Measurements from ENCODE around the gene MGRN1. TPM values are rescaled to one million over a fixed set of nuclear protein-coding genes. Genes with fewer than 3 reads are reported as not detected.

Gene MGRN1
- total and polyA plus RNA-seq, 3 experiments from 2014 or later, result 6.4 to 69.7 (median 67.3) TPM

DNA sequence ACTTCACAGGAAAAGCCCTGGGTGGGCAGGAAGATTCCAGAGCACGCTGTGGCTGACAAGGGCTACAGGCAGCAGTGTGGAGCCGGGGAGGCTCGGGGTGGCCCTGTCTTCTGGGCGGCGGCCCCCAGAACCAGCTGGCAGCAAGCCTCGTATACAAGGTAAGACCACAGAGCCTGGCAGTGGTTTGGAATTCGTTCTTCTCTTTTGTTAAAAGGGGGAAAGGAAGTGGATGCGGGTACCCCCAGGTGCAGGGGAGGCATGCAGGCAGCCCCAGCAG is 16.0 kb upstream of the MGRN1 start:
- no peak for DNase-seq
- Mint-ChIP-seq H3K4me3 (no peak overlapping the region), H3K4me1 (peaks cover 5 to 22% (median 10%) of the 10 kb centered on the region in 3 donors), H3K36me3 (peaks cover 0 to 20% (median 2%) of the 10 kb centered on the region in 3 donors), H3K9me3 (no peaks in the 10 kb centered on the region), H3K27ac (no peak overlapping the region), H3K27me3 (no peaks in the 10 kb centered on the region)
- Histone ChIP-seq H3K9me3 (ENCODE audit: low read length) (no peaks in the 10 kb centered on the region), H3K27ac (ENCODE audit: low read depth, low read length) (no peak overlapping the region), H3K36me3 (ENCODE audit: insufficient read depth, low read length) (no peaks in the 10 kb centered on the region), H3K4me1 (ENCODE audit: insufficient read depth, low read length) (peaks cover 13% of the 10 kb centered on the region), H3K27me3 (ENCODE audit: insufficient read depth, low read length, poor library complexity, severe bottlenecking) (no peaks in the 10 kb centered on the region), H3K4me3 (ENCODE audit: low read length) (no peak overlapping the region)
- ChIA-PET CTCF (no interaction called here), POLR2A (no interaction called here)

- H3K9me3 ChIP-seq (ENCODE audit: low read length), result no peaks in the 10 kb centered on the region
- H3K9me3 Mint-ChIP-seq, result no peaks in the 10 kb centered on the region
- H3K4me1 Mint-ChIP-seq, result peaks cover 5 to 22% (median 12%) of the 10 kb centered on the region in 3 donors
- peaks cover 16% of the 10 kb centered on the region for H3K4me1 ChIP-seq (ENCODE audit: insufficient read depth, low read length)
- no peaks in the 10 kb centered on the region for H3K27me3 Mint-ChIP-seq
- POLR2A ChIA-PET, result no interaction called here
- H3K36me3 ChIP-seq (ENCODE audit: insufficient read depth, low read length), result no peaks in the 10 kb centered on the region
- H3K27ac Mint-ChIP-seq, result no peak overlapping the region
- H3K27me3 ChIP-seq (ENCODE audit: insufficient read depth, low read length, poor library complexity, severe bottlenecking), result no peaks in the 10 kb centered on the region
- no peak overlapping the region for H3K27ac ChIP-seq (ENCODE audit: low read depth, low read length)
- CTCF ChIA-PET, result no interaction called here
- peak overlapping the region in 1 of 7 donors; percentile 63 for H3K4me3 Mint-ChIP-seq
- peaks cover 0 to 20% (median 2%) of the 10 kb centered on the region in 3 donors for H3K36me3 Mint-ChIP-seq
- H3K4me3 ChIP-seq (ENCODE audit: low read length), result no peak overlapping the region
- no peak for DNase-seq
These were observed 15.2 kb upstream of the MGRN1 start for GRCh38 chr16:4609200-4610010.

- H3K36me3 ChIP-seq (ENCODE audit: insufficient read depth, low read length), result no peaks in the 10 kb centered on the region
- H3K27ac ChIP-seq (ENCODE audit: low read depth, low read length), result no peak overlapping the region
- Mint-ChIP-seq H3K4me1 (peaks cover 5 to 25% (median 13%) of the 10 kb centered on the region in 3 donors), H3K36me3 (peaks cover 0 to 22% (median 2%) of the 10 kb centered on the region in 3 donors), H3K9me3 (no peaks in the 10 kb centered on the region), H3K4me3 (peak overlapping the region in 1 of 7 donors; percentile 63), H3K27me3 (no peaks in the 10 kb centered on the region), H3K27ac (peak overlapping the region in 1 of 8 donors; percentile 92)
- H3K27me3 ChIP-seq (ENCODE audit: insufficient read depth, low read length, poor library complexity, severe bottlenecking), result no peaks in the 10 kb centered on the region
- H3K4me1 ChIP-seq (ENCODE audit: insufficient read depth, low read length), result peaks cover 20% of the 10 kb centered on the region
- ChIA-PET POLR2A (no interaction called here), CTCF (interaction anchor here (1.6 kb wide), 1 partner anchor 14 kb away, joined by 5 read pairs; the partner anchor contains the start of gene MGRN1)
- no peak overlapping the region for H3K4me3 ChIP-seq (ENCODE audit: low read length)
- H3K9me3 ChIP-seq (ENCODE audit: low read length), result no peaks in the 10 kb centered on the region
- no peak for DNase-seq
These were observed 14.3 kb upstream of the MGRN1 start for GRCh38 chr16:4610011-4611005.

- Mint-ChIP-seq H3K27ac (peak overlapping the region in 1 of 8 donors; percentile 43), H3K27me3 (no peaks in the 10 kb centered on the region)
- CTCF ChIA-PET, result interaction anchor here (1.6 kb wide), 1 partner anchor 13 kb away, joined by 5 read pairs; the partner anchor contains the start of gene MGRN1
These were observed 13.1 kb upstream of the MGRN1 start for GRCh38 chr16:4611337-4612021.

DNA sequence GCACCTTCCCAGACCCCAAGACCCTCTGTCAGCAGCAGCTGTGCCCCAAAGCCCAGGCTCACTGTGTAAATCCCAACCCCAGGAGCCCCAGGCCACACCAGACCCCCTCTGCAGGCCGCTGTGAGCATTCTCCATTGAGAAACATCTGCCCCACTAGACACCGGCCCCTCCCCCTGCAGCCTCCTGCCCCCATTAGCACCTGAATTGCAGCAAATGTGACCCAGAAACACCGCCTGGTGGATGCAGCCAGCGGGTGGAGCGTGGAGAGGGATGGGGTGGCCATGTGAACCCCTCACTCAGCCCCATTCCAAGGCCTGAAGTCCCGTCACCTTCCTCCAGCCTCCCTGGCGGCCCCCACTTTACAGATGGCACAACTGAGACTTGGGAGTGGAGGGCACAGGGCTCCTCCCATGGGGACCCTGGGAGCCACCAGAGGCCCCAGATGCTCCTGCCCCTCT is 12.1 kb upstream of the MGRN1 start:
- H3K36me3 ChIP-seq (ENCODE audit: insufficient read depth, low read length), result no peaks in the 10 kb centered on the region
- H3K27ac ChIP-seq (ENCODE audit: low read depth, low read length), result no peak overlapping the region
- Mint-ChIP-seq H3K9me3 (no peaks in the 10 kb centered on the region), H3K4me3 (peak overlapping the region in 6 of 7 donors; percentile 32 to 80 (median 43)), H3K4me1 (peaks cover 20 to 42% (median 27%) of the 10 kb centered on the region in 3 donors), H3K27ac (peak overlapping the region in 2 of 8 donors; percentile 52 to 74), H3K27me3 (no peaks in the 10 kb centered on the region), H3K36me3 (peaks cover 0 to 21% (median 0%) of the 10 kb centered on the region in 3 donors)
- no peak for DNase-seq
- H3K9me3 ChIP-seq (ENCODE audit: low read length), result no peaks in the 10 kb centered on the region
- CTCF ChIA-PET, result interaction anchor here (0.9 kb wide), 1 partner anchor 27 kb away, joined by 3 read pairs; no protein-coding TSS in a partner anchor
- peaks cover 34% of the 10 kb centered on the region for H3K4me1 ChIP-seq (ENCODE audit: insufficient read depth, low read length)
- H3K4me3 ChIP-seq (ENCODE audit: low read length), result no peak overlapping the region
- H3K27me3 ChIP-seq (ENCODE audit: insufficient read depth, low read length, poor library complexity, severe bottlenecking), result no peaks in the 10 kb centered on the region
- POLR2A ChIA-PET, result no interaction called here

More at GRCh38 chr16:4611337-4612021, 13.1 kb upstream of the MGRN1 start:
- Histone ChIP-seq H3K27me3 (ENCODE audit: insufficient read depth, low read length, poor library complexity, severe bottlenecking) (no peaks in the 10 kb centered on the region), H3K9me3 (ENCODE audit: low read length) (no peaks in the 10 kb centered on the region), H3K4me1 (ENCODE audit: insufficient read depth, low read length) (peaks cover 27% of the 10 kb centered on the region), H3K27ac (ENCODE audit: low read depth, low read length) (no peak overlapping the region), H3K36me3 (ENCODE audit: insufficient read depth, low read length) (no peaks in the 10 kb centered on the region), H3K4me3 (ENCODE audit: low read length) (no peak overlapping the region)
- Mint-ChIP-seq H3K4me3 (peak overlapping the region in 2 of 7 donors; percentile 21 to 50), H3K36me3 (peaks cover 0 to 24% (median 0%) of the 10 kb centered on the region in 3 donors), H3K4me1 (peaks cover 16 to 36% (median 22%) of the 10 kb centered on the region in 3 donors), H3K9me3 (no peaks in the 10 kb centered on the region)
- no peak for DNase-seq
- POLR2A ChIA-PET, result interaction anchor here (0.5 kb wide), 1 partner anchor 210 kb away, joined by 3 read pairs; no protein-coding TSS in a partner anchor

DNA sequence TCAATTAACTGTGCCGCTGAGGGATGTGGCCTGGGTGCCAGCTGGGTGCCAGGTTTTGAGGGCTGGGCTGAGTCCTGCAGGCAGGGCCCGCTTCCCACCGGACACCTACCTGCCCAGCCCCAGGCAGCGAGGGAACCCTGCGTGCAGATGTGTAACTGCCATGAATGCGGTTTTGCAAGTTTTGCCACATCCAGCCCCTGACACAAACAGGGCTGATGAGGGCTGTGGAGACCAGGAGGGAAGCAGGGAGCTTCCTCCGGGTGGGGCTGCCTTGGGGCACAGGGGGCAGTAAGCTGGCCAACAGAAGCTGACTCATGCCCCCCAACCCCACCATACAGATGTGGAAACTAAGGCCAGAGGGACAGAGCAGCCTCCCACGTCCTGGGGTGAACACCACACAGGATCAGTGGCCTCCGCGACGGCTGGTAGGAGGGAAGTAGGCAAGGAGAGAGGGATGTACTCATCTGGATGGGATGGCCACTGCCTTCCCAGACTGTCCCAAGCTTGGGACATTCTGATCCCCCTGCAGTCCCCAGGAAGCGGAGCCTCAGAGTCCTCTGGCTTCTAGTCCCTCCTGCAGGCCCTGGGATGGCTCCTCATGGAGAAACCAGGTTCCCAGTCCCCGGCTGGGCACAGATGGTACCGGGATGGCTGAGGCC is 11.5 kb upstream of the MGRN1 start:
- CTCF ChIA-PET, result interaction anchor here (0.9 kb wide), 1 partner anchor 27 kb away, joined by 3 read pairs; no protein-coding TSS in a partner anchor
- Histone ChIP-seq H3K9me3 (ENCODE audit: low read length) (no peaks in the 10 kb centered on the region), H3K27ac (ENCODE audit: low read depth, low read length) (peak overlapping the region; percentile 78), H3K4me3 (ENCODE audit: low read length) (peak overlapping the region; percentile 64), H3K4me1 (ENCODE audit: insufficient read depth, low read length) (peaks cover 38% of the 10 kb centered on the region), H3K27me3 (ENCODE audit: insufficient read depth, low read length, poor library complexity, severe bottlenecking) (no peaks in the 10 kb centered on the region), H3K36me3 (ENCODE audit: insufficient read depth, low read length) (no peaks in the 10 kb centered on the region)
- no peak for DNase-seq
- H3K36me3 Mint-ChIP-seq, result peaks cover 0 to 15% (median 0%) of the 10 kb centered on the region in 3 donors
- no peaks in the 10 kb centered on the region for H3K9me3 Mint-ChIP-seq
- peak overlapping the region in 4 of 8 donors; percentile 50 to 73 (median 56) for H3K27ac Mint-ChIP-seq
- no peaks in the 10 kb centered on the region for H3K27me3 Mint-ChIP-seq
- POLR2A ChIA-PET, result interaction anchor here (1.5 kb wide), 1 partner anchor 11 kb away, joined by 3 read pairs; no protein-coding TSS in a partner anchor
- peaks cover 20 to 48% (median 30%) of the 10 kb centered on the region in 3 donors for H3K4me1 Mint-ChIP-seq
- H3K4me3 Mint-ChIP-seq, result peak overlapping the region; percentile 80 to 89 (median 82)
